Measurements from ENCODE around the gene HEATR9.
A peak's percentile ranks its signal among the peaks of the same experiment; 100 is the strongest.

The HEATR9 gene

DNA sequence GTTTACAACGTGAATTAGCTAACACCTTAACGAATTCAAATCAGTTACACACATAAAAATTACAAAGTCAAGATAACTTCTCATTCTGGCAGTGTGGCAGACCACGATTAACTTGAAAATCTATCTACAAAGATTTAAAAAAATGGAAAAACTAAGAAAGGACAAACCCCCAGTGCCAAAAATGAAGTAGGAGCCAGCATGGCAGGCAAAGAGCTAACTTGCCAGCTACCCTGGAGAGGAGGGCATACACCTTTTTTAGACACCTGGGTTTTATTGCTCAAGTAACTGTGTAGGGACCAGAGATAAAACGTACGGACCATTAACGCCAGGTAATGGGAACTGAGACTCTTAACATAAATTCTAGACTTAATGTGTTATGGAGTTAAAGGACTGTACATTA lies 56.9 kb downstream of the HEATR9 start:
- Mint-ChIP-seq H3K27ac (no peak overlapping the region), H3K4me1 (peaks cover 60% of the 10 kb centered on the region), H3K4me3 (no peak overlapping the region), H3K9me3 (no peaks in the 10 kb centered on the region), H3K27me3 (no peaks in the 10 kb centered on the region), H3K36me3 (peaks cover 10% of the 10 kb centered on the region)
- no peak for ATAC-seq

DNA sequence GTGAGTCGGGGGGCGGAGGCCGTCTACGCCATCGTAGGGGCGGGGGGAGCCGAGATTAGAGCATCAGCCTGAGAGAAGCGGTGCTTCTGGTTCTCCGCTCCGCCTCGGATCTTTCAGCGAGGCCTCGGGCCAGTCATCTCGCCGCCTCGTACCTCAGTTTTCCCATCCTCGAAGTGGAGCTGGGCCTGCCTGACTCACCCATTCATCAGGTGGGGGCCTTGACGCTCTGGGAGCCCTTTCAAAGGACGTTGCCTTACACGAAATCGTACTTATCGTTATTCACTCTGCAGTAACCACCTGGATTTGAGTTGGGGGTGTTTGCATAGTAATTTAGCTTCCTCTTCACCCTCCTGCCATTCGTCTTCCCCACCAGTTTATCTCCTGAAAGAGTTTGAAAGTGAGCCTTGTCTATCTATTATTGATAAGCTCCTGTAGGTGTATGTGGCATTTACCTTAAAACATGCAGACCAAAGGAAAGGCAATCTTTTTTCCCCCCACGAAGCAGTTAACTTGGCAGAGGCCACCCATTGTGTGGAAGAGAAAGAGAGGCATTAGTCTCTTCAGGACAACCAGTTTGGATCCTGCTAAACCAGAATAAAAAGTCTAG lies 58.7 kb downstream of the HEATR9 start:
- ATAC-seq = peak; percentile 8
- Mint-ChIP-seq H3K27me3 (no peaks in the 10 kb centered on the region), H3K9me3 (no peaks in the 10 kb centered on the region), H3K4me3 (peak overlapping the region; percentile 96), H3K36me3 (peaks cover 10% of the 10 kb centered on the region), H3K4me1 (peaks cover 47% of the 10 kb centered on the region), H3K27ac (peak overlapping the region; percentile 99)

DNA sequence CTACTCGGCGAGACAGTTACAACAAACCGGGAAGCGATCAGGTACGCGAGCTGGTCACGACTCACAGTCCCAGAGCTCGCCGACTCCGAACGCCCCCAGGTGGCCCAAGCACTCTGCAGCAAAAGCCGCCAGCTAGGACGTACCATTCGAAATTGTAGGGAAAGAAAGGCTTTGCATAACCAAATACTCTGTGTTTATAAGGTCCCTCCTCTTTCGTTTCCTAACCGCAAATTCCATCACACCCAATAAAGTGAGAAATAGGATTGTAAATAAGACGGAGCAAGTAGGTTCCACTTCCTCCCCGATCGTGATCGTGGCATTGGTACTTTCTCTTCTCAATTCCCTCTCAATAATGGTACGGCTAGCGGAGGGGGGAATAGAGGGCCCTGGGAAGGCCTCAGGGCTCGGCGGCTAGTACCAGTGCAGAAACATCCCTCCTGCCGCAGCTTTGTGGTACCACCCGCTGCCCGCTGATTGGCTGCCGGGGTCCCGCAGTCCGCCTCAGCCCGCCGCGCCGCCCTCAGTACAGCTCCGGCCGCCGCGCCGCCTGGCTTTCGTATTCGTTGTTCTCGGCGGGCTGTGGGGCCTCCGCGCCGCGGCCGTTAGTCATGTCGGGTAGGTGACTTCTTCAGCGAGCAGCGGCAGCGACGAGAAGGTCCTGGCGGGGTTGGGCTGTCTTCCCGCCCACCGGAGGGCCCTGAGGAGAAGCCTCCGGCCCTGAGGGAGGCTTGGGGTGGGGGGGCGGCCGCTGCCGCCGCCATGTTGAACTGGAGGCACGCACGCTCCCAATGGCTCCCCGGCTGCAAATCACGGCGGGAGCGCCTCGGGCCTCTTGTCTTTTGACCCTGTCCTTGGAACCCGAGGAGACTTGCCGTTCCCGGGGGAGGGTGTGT lies 59.5 kb downstream of the HEATR9 start, which contains the start of gene TAF15:
TSS of gene TAF15 (plus strand) at position 523 of the 893 bp plus-strand sequence. CDS start at position 609, 86 bp downstream.
- H3K4me3 Mint-ChIP-seq = peak within 1 kb of the TSS; percentile 96
- H3K27me3 Mint-ChIP-seq = no peaks in the 10 kb centered on the region
- peak within 1 kb of the TSS; percentile 99 for H3K27ac Mint-ChIP-seq
- no peaks in the 10 kb centered on the region for H3K9me3 Mint-ChIP-seq
- peak; percentile 98 for ATAC-seq
- H3K4me1 Mint-ChIP-seq = peaks cover 40% of the 10 kb centered on the region
- H3K36me3 Mint-ChIP-seq = peaks cover 10% of the 10 kb centered on the region

DNA sequence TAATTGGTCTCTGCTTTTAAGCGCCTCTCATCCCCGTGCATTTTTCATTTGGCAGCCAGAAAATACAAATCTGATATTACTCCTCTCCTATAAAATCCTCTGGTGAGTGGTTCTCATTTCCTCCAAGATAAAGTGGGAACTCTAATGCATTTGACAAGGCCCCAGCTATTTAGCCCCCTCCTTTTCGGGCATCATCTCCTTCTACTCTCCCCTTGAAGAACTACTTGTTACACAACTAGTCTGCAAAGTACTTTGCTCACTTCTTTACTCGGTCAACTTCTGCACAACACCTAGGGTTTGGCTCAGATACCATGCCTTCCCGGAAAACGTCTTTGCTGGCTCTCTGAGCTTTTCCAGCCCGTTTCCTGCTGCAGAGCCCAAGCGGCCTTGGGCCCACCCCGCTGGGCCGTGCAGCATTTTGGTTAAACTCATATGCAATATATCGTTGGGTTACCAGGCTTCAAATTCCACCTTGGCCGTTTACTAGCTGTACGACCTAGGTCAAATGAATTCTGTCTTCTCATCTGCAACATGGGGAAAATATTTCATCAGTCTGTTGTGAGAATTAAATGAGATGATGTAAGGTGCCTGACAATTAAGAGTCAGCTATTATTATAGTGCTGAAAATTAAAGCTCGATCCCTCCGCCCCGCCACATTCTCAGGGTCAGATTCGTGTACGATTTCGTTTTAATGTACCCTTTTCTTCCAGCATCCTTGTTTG lies 60.3 kb downstream of the HEATR9 start:
- Mint-ChIP-seq H3K9me3 (no peaks in the 10 kb centered on the region), H3K36me3 (peaks cover 5% of the 10 kb centered on the region), H3K4me3 (peak overlapping the region; percentile 96), H3K4me1 (peaks cover 35% of the 10 kb centered on the region), H3K27ac (peak overlapping the region; percentile 99), H3K27me3 (no peaks in the 10 kb centered on the region)
- ATAC-seq = no peak

DNA sequence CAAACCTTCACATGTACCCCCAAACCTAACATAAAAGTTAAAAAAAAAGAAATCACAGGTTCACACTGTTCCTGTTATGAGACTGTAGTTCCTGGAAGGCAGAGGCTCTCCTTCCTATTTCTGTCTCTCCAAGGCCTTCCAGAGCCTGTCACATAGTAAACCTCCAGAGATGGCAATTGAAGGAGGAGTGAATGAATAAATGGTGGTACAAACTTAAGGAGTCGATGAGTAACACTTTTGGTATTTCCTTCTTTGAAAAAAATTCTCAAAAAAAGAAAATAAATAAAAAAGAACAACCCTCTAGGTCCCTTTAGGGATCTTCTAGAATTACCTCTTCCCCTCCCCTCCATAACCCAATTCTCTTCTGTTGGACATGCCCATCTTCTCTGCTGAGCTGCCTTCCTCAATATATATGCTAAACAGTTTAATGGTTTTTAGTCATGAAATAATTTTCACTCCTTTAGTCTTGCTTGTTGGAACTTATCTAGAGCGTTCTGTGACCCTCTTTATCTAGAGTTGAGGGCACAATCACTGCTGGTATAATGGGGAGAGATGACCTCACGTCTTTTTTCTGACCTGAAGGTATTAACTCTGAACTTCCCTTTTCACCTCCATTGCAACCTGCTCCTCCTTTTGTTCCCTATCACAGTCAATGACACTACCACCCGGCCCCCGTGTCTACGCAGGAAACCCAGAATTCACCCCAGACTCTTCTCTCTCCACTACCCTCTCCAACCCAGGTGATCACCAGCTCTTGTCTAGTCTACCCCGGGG lies 61.1 kb downstream of the HEATR9 start:
- H3K27ac Mint-ChIP-seq = peak overlapping the region; percentile 99
- ATAC-seq = no peak
- H3K27me3 Mint-ChIP-seq = no peaks in the 10 kb centered on the region
- no peaks in the 10 kb centered on the region for H3K9me3 Mint-ChIP-seq
- H3K4me3 Mint-ChIP-seq = no peak overlapping the region
- H3K36me3 Mint-ChIP-seq = no peaks in the 10 kb centered on the region
- peaks cover 30% of the 10 kb centered on the region for H3K4me1 Mint-ChIP-seq

Measured in stimulated activated memory B cell treated with anti-CD40 and anti-IgM and Interleukin-4, amounts not matched to agents 10 μg/mL and 1 μg/mL and 100 μg/mL, for 72 hours (primary cell).